Mesendoderm (in vitro differentiated cells): ENCODE measurements around the gene PLPPR3.
"Not testable (repeated sequence)": the region's sequence is repeated elsewhere in the genome, so short reads cannot be mapped to it uniquely, and the experiment has no call there.

Experiments
- DNase-seq: peaks from one replicate; pipeline ENCODE4 v3.0.0; 2013
- H2AK5ac ChIP-seq: 2 replicates; pipeline ENCODE4 v1.6.1; 2013; ENCODE audit warnings: low read length, inconsistent platforms
- H2BK120ac ChIP-seq: 2 replicates; pipeline ENCODE4 v1.6.1; 2013; ENCODE audit warnings: low read depth, mild to moderate bottlenecking, low read length, moderate library complexity, mixed read lengths
- H2BK15ac ChIP-seq: replicated peaks from 2 replicates; pipeline ENCODE4 v1.6.1; 2013; ENCODE audit warnings: low read depth, mild to moderate bottlenecking, moderate library complexity
- H2BK5ac ChIP-seq: 2 replicates; pipeline ENCODE4 v1.6.1; 2013; ENCODE audit warnings: low read length, inconsistent platforms
- H3K18ac ChIP-seq: 2 replicates; pipeline ENCODE4 v1.6.1; 2013; ENCODE audit warnings: mild to moderate bottlenecking, low read length, mixed read lengths
- H3K23ac ChIP-seq: one replicate; pipeline ENCODE4 v1.6.1; 2013; ENCODE audit warnings: low read length
- H3K27ac ChIP-seq: 2 replicates; pipeline ENCODE4 v1.5.1; 2013; ENCODE audit warnings: low read depth, mild to moderate bottlenecking, inconsistent platforms, low read length, moderate library complexity
- H3K27me3 ChIP-seq: 2 replicates; pipeline ENCODE4 v1.6.1; 2013; ENCODE audit warnings: low read length, control low read depth, mild to moderate bottlenecking, inconsistent platforms; ENCODE audit not compliant: insufficient read depth, poor library complexity
- H3K36me3 ChIP-seq: 2 replicates; pipeline ENCODE4 v1.6.1; 2013; ENCODE audit warnings: low read length, inconsistent platforms; ENCODE audit not compliant: control insufficient read depth, insufficient read depth
- H3K4ac ChIP-seq: one replicate; pipeline ENCODE4 v1.6.1; 2013; ENCODE audit warnings: low read depth, mild to moderate bottlenecking, low read length, moderate library complexity
- H3K4me1 ChIP-seq: 2 replicates; pipeline ENCODE4 v1.6.1; 2013; ENCODE audit warnings: low read depth, low read length, inconsistent platforms; ENCODE audit not compliant: control insufficient read depth
- H3K4me2 ChIP-seq: 2 replicates; pipeline ENCODE4 v1.6.1; 2013; ENCODE audit warnings: low read length
- H3K4me3 ChIP-seq: 2 replicates; pipeline ENCODE4 v1.5.1; 2013; ENCODE audit warnings: mild to moderate bottlenecking, low read length
- H3K56ac ChIP-seq: one replicate; pipeline ENCODE4 v1.6.1; 2013; ENCODE audit warnings: low read length
- H3K79me1 ChIP-seq: 2 replicates; pipeline ENCODE4 v1.6.1; 2013; ENCODE audit warnings: low read length, inconsistent platforms
- H3K79me2 ChIP-seq: 2 replicates; pipeline ENCODE4 v1.6.1; 2013; ENCODE audit warnings: mild to moderate bottlenecking, low read length; ENCODE audit not compliant: control insufficient read depth, insufficient read depth
- H3K9ac ChIP-seq: 2 replicates; pipeline ENCODE4 v1.6.1; 2013; ENCODE audit warnings: low read length, inconsistent platforms
- H4K5ac ChIP-seq: one replicate; pipeline ENCODE4 v1.6.1; 2013; ENCODE audit warnings: low read length
- H4K8ac ChIP-seq: one replicate; pipeline ENCODE4 v1.6.1; 2013; ENCODE audit warnings: low read depth, mild to moderate bottlenecking, control low read depth, low read length, moderate library complexity
- WGBS: extraction: QIAGEN DNeasy Blood & Tissue Kit; methylation state at CpG from one replicate; pipeline ENCODE4 v1.1.7; 2013; ENCODE audit warnings: low lambda C conversion rate, missing lambda C conversion rate; ENCODE audit not compliant: insufficient coverage; ENCODE audit errors: extremely low coverage; 5-methylcytosine and 5-hydroxymethylcytosine counted together

PLPPR3 gene

GRCh38 chr19:844546-844971 lies 22.8 kb upstream of the PLPPR3 start:
- Histone ChIP-seq H3K4me3 (no peak overlapping the region), H3K27ac (no peak overlapping the region), H3K27me3 (peaks cover 9% of the 10 kb centered on the region), H3K4ac (no peak overlapping the region), H3K79me2 (no peaks in the 10 kb centered on the region), H2BK5ac (no peak overlapping the region), H3K56ac (no peak overlapping the region), H3K23ac (no peak overlapping the region), H2AK5ac (no peak overlapping the region), H3K4me1 (no peaks in the 10 kb centered on the region), H3K4me2 (no peak overlapping the region), H4K8ac (no peak overlapping the region), H3K18ac (no peak overlapping the region), H3K36me3 (no peaks in the 10 kb centered on the region), H3K9ac (no peak overlapping the region), H4K5ac (no peak overlapping the region), H2BK120ac (no peak overlapping the region), H2BK15ac (no peak overlapping the region), H3K79me1 (no peaks in the 10 kb centered on the region)
- DNase-seq: no peak
- no CpG with 5 or more reads among the region's 11 CpGs for WGBS

DNA sequence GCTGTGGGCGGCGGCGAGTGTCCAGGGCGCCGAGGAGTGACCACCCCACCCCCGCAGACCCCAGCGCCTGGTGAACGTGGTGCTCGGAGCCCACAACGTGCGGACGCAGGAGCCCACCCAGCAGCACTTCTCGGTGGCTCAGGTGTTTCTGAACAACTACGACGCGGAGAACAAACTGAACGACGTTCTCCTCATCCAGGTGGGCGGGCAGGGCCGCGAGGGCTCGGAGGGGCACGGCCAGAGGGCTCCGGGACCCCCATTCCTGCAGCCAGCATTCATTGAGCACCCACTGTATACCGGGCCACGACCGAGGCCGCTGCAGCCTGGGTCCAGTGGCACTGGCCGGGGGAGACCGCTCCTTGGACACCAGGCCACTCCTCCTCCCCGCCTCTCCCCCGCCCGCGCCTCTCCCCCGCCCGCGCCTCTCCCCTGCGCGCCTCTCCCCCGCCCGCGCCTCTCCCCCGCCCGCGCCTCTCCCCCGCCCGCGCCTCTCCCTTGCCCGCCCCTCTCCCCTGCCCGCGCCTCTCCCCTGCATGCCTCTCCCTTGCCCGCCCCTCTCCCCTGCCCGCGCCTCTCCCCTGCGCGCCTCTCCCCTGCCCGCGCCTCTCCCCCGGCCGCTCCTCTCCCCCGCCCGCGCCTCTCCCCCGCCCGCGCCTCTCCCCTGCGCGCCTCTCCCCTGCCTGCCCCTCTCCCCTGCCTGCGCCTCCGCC lies 22.2 kb upstream of the PLPPR3 start:
- no peak overlapping the region for H2BK5ac ChIP-seq
- no peaks in the 10 kb centered on the region for H3K79me1 ChIP-seq
- H3K18ac ChIP-seq: no peak overlapping the region
- H2AK5ac ChIP-seq: no peak overlapping the region
- H3K27ac ChIP-seq: no peak overlapping the region
- WGBS: no CpG with 5 or more reads among the region's 70 CpGs
- H2BK15ac ChIP-seq: no peak overlapping the region
- no peak overlapping the region for H3K23ac ChIP-seq
- H3K27me3 ChIP-seq: peaks cover 9% of the 10 kb centered on the region
- no peak overlapping the region for H3K9ac ChIP-seq
- no peaks in the 10 kb centered on the region for H3K4me1 ChIP-seq
- H4K8ac ChIP-seq: no peak overlapping the region
- no peak overlapping the region for H3K4ac ChIP-seq
- no peak overlapping the region for H3K56ac ChIP-seq
- H2BK120ac ChIP-seq: no peak overlapping the region
- H4K5ac ChIP-seq: no peak overlapping the region
- no peak for DNase-seq
- no peak overlapping the region for H3K4me3 ChIP-seq
- H3K4me2 ChIP-seq: no peak overlapping the region
- no peaks in the 10 kb centered on the region for H3K36me3 ChIP-seq
- H3K79me2 ChIP-seq: no peaks in the 10 kb centered on the region

- H3K27ac ChIP-seq: no peak overlapping the region
- no peaks in the 10 kb centered on the region for H3K4me1 ChIP-seq
- H2AK5ac ChIP-seq: no peak overlapping the region
- no peak overlapping the region for H2BK15ac ChIP-seq
- H2BK5ac ChIP-seq: no peak overlapping the region
- no peak overlapping the region for H3K18ac ChIP-seq
- no peak overlapping the region for H3K4ac ChIP-seq
- H3K79me2 ChIP-seq: no peaks in the 10 kb centered on the region
- no peak overlapping the region for H3K4me2 ChIP-seq
- no peak overlapping the region for H3K9ac ChIP-seq
- H2BK120ac ChIP-seq: no peak overlapping the region
- H3K36me3 ChIP-seq: no peaks in the 10 kb centered on the region
- H3K4me3 ChIP-seq: no peak overlapping the region
- H3K79me1 ChIP-seq: no peaks in the 10 kb centered on the region
- no peak overlapping the region for H3K56ac ChIP-seq
- peaks cover 9% of the 10 kb centered on the region for H3K27me3 ChIP-seq
- no peak overlapping the region for H4K5ac ChIP-seq
- peak; percentile 51 for DNase-seq
- H3K23ac ChIP-seq: no peak overlapping the region
- no peak overlapping the region for H4K8ac ChIP-seq
- no CpG with 5 or more reads among the region's 46 CpGs for WGBS
Measured at GRCh38 chr19:843180-843835, 21.6 kb upstream of the PLPPR3 start.

GRCh38 chr19:842802-843179 lies 21.0 kb upstream of the PLPPR3 start:
- not testable (repeated sequence) for H3K4me1 ChIP-seq, H2BK120ac ChIP-seq, H2BK5ac ChIP-seq, DNase-seq, H3K4ac ChIP-seq, H3K18ac ChIP-seq, H2AK5ac ChIP-seq, H3K9ac ChIP-seq, H2BK15ac ChIP-seq, H3K23ac ChIP-seq, H3K79me1 ChIP-seq, H4K8ac ChIP-seq, H3K27ac ChIP-seq, H3K27me3 ChIP-seq, H3K4me3 ChIP-seq, H3K56ac ChIP-seq, H3K79me2 ChIP-seq, H3K36me3 ChIP-seq, H3K4me2 ChIP-seq, H4K5ac ChIP-seq
- WGBS: no CpG with 5 or more reads among the region's 7 CpGs

DNA sequence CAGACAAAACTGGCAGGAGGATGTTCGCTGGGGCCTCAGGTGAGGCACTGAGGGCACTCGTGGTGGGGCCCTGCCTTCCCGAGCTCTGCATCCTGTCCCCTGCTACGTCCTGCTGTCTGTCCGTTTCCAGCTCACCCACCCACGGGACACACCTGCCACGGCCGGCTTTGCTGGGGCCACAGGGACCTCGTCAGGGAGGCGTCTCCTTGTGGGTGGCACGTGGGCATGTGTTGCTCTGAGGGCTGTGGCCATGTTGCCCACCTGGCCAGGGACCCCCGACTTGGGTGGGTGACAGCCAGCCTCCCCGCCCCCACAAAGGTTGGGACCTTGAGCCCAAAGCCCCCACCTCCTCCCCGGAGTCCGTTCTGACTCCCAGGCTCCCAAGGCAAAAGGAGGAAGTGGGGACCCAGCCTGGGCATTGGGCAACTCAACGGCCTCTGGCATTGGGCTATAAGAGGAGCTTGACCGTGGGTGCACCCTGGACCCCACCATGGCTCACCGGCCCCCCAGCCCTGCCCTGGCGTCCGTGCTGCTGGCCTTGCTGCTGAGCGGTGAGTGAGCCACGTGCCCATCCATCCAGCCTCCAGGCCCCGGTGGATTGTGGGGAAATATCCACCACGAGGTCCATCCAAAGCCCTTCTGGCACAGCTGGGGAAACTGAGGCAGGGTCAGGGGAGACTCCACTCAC lies 18.9 kb upstream of the PLPPR3 start, which contains the start of gene PRTN3:
PRTN3 (plus strand) TSS at position 481 of the 688 bp plus-strand sequence; CDS start at position 491, 10 bp downstream.
- no peak within 1 kb of the TSS for H2BK120ac ChIP-seq
- DNase-seq: no peak

More for the DNA sequence above, 18.9 kb upstream of the PLPPR3 start, which contains the start of gene PRTN3:
- H3K56ac ChIP-seq: no peak within 1 kb of the TSS
- H3K4ac ChIP-seq: no peak within 1 kb of the TSS
- WGBS: no CpG with 5 or more reads among the region's 24 CpGs
- no peak within 1 kb of the TSS for H3K9ac ChIP-seq
- H2AK5ac ChIP-seq: no peak within 1 kb of the TSS
- H4K8ac ChIP-seq: no peak within 1 kb of the TSS
- H3K79me2 ChIP-seq: no peaks in the 10 kb centered on the region
- no peak within 1 kb of the TSS for H2BK15ac ChIP-seq
- no peak within 1 kb of the TSS for H3K27ac ChIP-seq
- no peaks in the 10 kb centered on the region for H3K36me3 ChIP-seq
- H3K4me3 ChIP-seq: no peak within 1 kb of the TSS
- H3K79me1 ChIP-seq: no peaks in the 10 kb centered on the region
- no peak within 1 kb of the TSS for H2BK5ac ChIP-seq
- H4K5ac ChIP-seq: no peak within 1 kb of the TSS
- no peak within 1 kb of the TSS for H3K18ac ChIP-seq
- no peak within 1 kb of the TSS for H3K4me2 ChIP-seq
- H3K23ac ChIP-seq: no peak within 1 kb of the TSS
- H3K27me3 ChIP-seq: peaks cover 9% of the 10 kb centered on the region
- H3K4me1 ChIP-seq: no peaks in the 10 kb centered on the region
